Astrocyte (in vitro differentiated cells and primary cell): Measurements from ENCODE around the gene C10orf53. TPM values are rescaled to one million over a fixed set of nuclear protein-coding genes. Genes with fewer than 3 reads are reported as not detected.

Experiments used
- DNase-seq: peaks from one replicate; pipeline ENCODE4 v3.0.0-alpha.2; 2010; ENCODE audit warnings: low read depth
- FAIRE-seq: peaks from 2 replicates; lab custom pipeline; 2011; peaks lifted over from hg19 to GRCh38; lab: Jason Lieb, UNC
- H2AFZ ChIP-seq: 2 replicates; pipeline ENCODE4 v1.6.0; 2012; ENCODE audit warnings: low read depth, low read length, inconsistent platforms
- H3K27ac ChIP-seq: 2 replicates; pipeline ENCODE4 v1.5.1; 2011; ENCODE audit warnings: low read depth, low read length, inconsistent platforms
- H3K27me3 ChIP-seq: 2 replicates; pipeline ENCODE4 v1.6.0; 2011; ENCODE audit warnings: low read length, inconsistent platforms; ENCODE audit not compliant: insufficient read depth
- H3K36me3 ChIP-seq: 2 replicates; pipeline ENCODE4 v1.5.1; 2011; ENCODE audit warnings: low read length, inconsistent platforms; ENCODE audit not compliant: insufficient read depth
- H3K4me1 ChIP-seq: 2 replicates; pipeline ENCODE4 v1.5.1; 2011; ENCODE audit warnings: low read length, inconsistent platforms; ENCODE audit not compliant: insufficient read depth
- H3K4me2 ChIP-seq: 2 replicates; pipeline ENCODE4 v1.6.0; 2012; ENCODE audit warnings: low read length, inconsistent platforms
- H3K4me3 ChIP-seq: 2 replicates; pipeline ENCODE4 v1.5.1; 2011; ENCODE audit warnings: low read depth, mild to moderate bottlenecking, low read length, inconsistent platforms; ENCODE audit not compliant: insufficient read depth
- H3K79me2 ChIP-seq: 2 replicates; pipeline ENCODE4 v1.6.0; 2012; ENCODE audit warnings: mild to moderate bottlenecking, low read length, inconsistent platforms; ENCODE audit not compliant: insufficient read depth
- H3K9ac ChIP-seq: 2 replicates; pipeline ENCODE4 v1.6.0; 2012; ENCODE audit warnings: mild to moderate bottlenecking, low read length, inconsistent platforms
- H3K9me3 ChIP-seq: 2 replicates; pipeline ENCODE4 v1.5.1; 2012; ENCODE audit warnings: low read depth, mild to moderate bottlenecking, low read length, inconsistent platforms; ENCODE audit not compliant: insufficient read depth
- H4K20me1 ChIP-seq: 2 replicates; pipeline ENCODE4 v1.6.0; 2012; ENCODE audit warnings: low read length, inconsistent platforms; ENCODE audit not compliant: insufficient read depth
- H3K27ac Mint-ChIP-seq: one replicate; pipeline ENCODE4 v1.8.0; 2021; ENCODE audit warnings: mild to moderate bottlenecking, mixed read lengths; ENCODE audit not compliant: unreplicated experiment
- H3K27me3 Mint-ChIP-seq: one replicate; pipeline ENCODE4 v1.8.0; 2021; ENCODE audit warnings: low read depth, mixed read lengths; ENCODE audit not compliant: unreplicated experiment
- H3K36me3 Mint-ChIP-seq: one replicate; pipeline ENCODE4 v1.8.0; 2021; ENCODE audit warnings: low read depth, mixed read lengths; ENCODE audit not compliant: unreplicated experiment
- H3K4me1 Mint-ChIP-seq: one replicate; pipeline ENCODE4 v1.8.0; 2021; ENCODE audit warnings: low read depth, mixed read lengths; ENCODE audit not compliant: unreplicated experiment
- H3K4me3 Mint-ChIP-seq: one replicate; pipeline ENCODE4 v1.8.0; 2021; ENCODE audit warnings: mild to moderate bottlenecking, moderate library complexity, mixed read lengths; ENCODE audit not compliant: unreplicated experiment
- H3K9me3 Mint-ChIP-seq: one replicate; pipeline ENCODE4 v1.8.0; 2021; ENCODE audit warnings: mild to moderate bottlenecking, mixed read lengths; ENCODE audit not compliant: unreplicated experiment
- EZH2 ChIP-seq: IDR thresholded peaks from 2 replicates; pipeline ENCODE4 v1.6.1; 2012; ENCODE audit warnings: mild to moderate bottlenecking, low read length, inconsistent platforms; ENCODE audit not compliant: insufficient read depth
- total RNA-seq: library from RNA; stranded (reverse); gene quantifications from 2 replicates; pipeline ENCODE4 v1.2.1, GENCODE V29; 2021
- TF ChIP-seq, protein P1 (sequence below): IDR thresholded peaks from 2 replicates; pipeline ENCODE4 v1.5.1; 2011; ENCODE audit warnings: low read depth, mild to moderate bottlenecking, inconsistent platforms, low read length, moderate library complexity; ENCODE audit not compliant: insufficient read depth

Gene C10orf53
- total RNA-seq, 1 donor from 2014 or later = not detected

- Mint-ChIP-seq H3K4me1 (no peaks in the 10 kb centered on the region), H3K27me3 (peaks cover 3% of the 10 kb centered on the region), H3K36me3 (peaks cover 2% of the 10 kb centered on the region), H3K4me3 (no peak overlapping the region), H3K9me3 (no peaks in the 10 kb centered on the region), H3K27ac (no peak overlapping the region)
- H3K79me2 ChIP-seq = no peaks in the 10 kb centered on the region
- DNase-seq (no peak), FAIRE-seq (no peak)
- no peaks in the 10 kb centered on the region for H3K9me3 ChIP-seq
- H3K9ac ChIP-seq = no peak overlapping the region
- no peaks in the 10 kb centered on the region for H4K20me1 ChIP-seq
- H3K27me3 ChIP-seq = no peaks in the 10 kb centered on the region
- no peak overlapping the region for H2AFZ ChIP-seq
- no peaks in the 10 kb centered on the region for H3K4me1 ChIP-seq
- H3K4me3 ChIP-seq = no peak overlapping the region
- TF ChIP-seq EZH2 = no peak
- TF ChIP-seq, protein P1, sequence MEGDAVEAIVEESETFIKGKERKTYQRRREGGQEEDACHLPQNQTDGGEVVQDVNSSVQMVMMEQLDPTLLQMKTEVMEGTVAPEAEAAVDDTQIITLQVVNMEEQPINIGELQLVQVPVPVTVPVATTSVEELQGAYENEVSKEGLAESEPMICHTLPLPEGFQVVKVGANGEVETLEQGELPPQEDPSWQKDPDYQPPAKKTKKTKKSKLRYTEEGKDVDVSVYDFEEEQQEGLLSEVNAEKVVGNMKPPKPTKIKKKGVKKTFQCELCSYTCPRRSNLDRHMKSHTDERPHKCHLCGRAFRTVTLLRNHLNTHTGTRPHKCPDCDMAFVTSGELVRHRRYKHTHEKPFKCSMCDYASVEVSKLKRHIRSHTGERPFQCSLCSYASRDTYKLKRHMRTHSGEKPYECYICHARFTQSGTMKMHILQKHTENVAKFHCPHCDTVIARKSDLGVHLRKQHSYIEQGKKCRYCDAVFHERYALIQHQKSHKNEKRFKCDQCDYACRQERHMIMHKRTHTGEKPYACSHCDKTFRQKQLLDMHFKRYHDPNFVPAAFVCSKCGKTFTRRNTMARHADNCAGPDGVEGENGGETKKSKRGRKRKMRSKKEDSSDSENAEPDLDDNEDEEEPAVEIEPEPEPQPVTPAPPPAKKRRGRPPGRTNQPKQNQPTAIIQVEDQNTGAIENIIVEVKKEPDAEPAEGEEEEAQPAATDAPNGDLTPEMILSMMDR = no peak
- no peaks in the 10 kb centered on the region for H3K36me3 ChIP-seq
- H3K4me2 ChIP-seq = no peak overlapping the region
- no peak overlapping the region for H3K27ac ChIP-seq
These were observed 55.7 kb downstream of the C10orf53 start for GRCh38 chr10:49735161-49735560.

- Histone ChIP-seq H3K9me3 (no peaks in the 10 kb centered on the region), H3K27ac (no peak overlapping the region), H3K9ac (no peak overlapping the region), H3K4me1 (no peaks in the 10 kb centered on the region), H3K4me2 (no peak overlapping the region), H3K4me3 (no peak overlapping the region), H4K20me1 (no peaks in the 10 kb centered on the region), H2AFZ (no peak overlapping the region), H3K36me3 (no peaks in the 10 kb centered on the region), H3K79me2 (no peaks in the 10 kb centered on the region), H3K27me3 (no peaks in the 10 kb centered on the region)
- TF ChIP-seq EZH2 = no peak
- Mint-ChIP-seq H3K4me1 (no peaks in the 10 kb centered on the region), H3K27ac (no peak overlapping the region), H3K4me3 (no peak overlapping the region), H3K36me3 (peaks cover 2% of the 10 kb centered on the region), H3K27me3 (peaks cover 3% of the 10 kb centered on the region), H3K9me3 (no peaks in the 10 kb centered on the region)
- FAIRE-seq (no peak), DNase-seq (no peak)
These were observed 56.6 kb downstream of the C10orf53 start for GRCh38 chr10:49735848-49736563.

GRCh38 chr10:49736564-49737113 is 57.2 kb downstream of the C10orf53 start:
- Mint-ChIP-seq H3K9me3 (no peaks in the 10 kb centered on the region), H3K36me3 (peaks cover 2% of the 10 kb centered on the region), H3K4me3 (no peak overlapping the region), H3K27ac (no peak overlapping the region), H3K4me1 (no peaks in the 10 kb centered on the region), H3K27me3 (peaks cover 3% of the 10 kb centered on the region)
- no peak overlapping the region for H3K4me3 ChIP-seq
- H3K9me3 ChIP-seq = peaks cover under 1% of the 10 kb centered on the region
- no peaks in the 10 kb centered on the region for H3K79me2 ChIP-seq
- H3K9ac ChIP-seq = no peak overlapping the region
- no peak for FAIRE-seq
- H2AFZ ChIP-seq = no peak overlapping the region
- no peak for DNase-seq
- no peaks in the 10 kb centered on the region for H3K27me3 ChIP-seq
- H3K4me1 ChIP-seq = no peaks in the 10 kb centered on the region
- no peak overlapping the region for H3K27ac ChIP-seq
- H3K4me2 ChIP-seq = no peak overlapping the region
- H3K36me3 ChIP-seq = no peaks in the 10 kb centered on the region
- no peaks in the 10 kb centered on the region for H4K20me1 ChIP-seq
- TF ChIP-seq EZH2 = no peak
- TF ChIP-seq, protein P1 = no peak
